ENCODE data around the gene LRRC8E.

Gene LRRC8E

DNA sequence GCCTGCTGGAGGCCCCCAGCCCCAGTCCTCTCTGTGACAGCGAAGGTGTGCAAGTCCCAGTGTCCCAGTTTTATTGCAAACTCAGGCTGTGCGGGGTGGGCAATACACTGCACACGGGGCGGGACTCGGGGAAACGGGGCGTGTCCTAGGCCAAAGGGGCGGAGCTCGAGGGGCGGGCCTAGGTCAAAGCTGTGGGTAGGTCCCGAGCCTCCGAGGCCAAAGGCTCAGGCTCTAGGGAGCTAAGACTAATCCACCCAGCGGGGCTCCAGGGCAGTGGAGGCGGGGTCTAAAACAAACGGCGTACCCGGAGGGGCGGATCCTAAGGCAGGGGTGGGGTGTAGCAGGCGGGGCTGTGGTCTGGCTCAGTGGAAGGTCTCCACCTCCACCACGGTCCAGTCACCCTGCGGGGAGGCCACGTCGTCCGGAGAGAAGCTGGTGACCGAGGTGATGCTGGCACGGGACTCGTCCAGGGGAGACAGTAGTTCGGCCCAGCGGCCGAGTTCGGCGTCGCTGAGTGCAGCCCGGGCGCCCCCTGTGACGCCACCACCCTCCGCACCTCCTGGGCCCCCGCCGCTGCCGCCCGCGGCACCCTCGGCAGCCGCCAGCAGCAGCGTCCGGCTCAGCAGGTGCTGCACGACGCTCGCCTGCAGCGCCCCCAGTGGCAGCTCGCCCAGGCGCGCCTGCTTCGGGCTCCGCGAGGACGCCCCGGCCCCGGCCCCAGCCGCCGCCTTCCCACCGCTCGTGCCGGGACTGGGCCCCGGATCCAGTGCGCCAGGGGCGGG, 19.4 kb upstream of the LRRC8E start:
- no peak for DNase-seq (ENCODE audit: extremely low read depth, low read depth)
- H3K4me3 ChIP-seq (replicated peaks; ENCODE audit: low read depth, low read length) = peak overlapping the region; percentile 31
- TF ChIP-seq, protein P1, sequence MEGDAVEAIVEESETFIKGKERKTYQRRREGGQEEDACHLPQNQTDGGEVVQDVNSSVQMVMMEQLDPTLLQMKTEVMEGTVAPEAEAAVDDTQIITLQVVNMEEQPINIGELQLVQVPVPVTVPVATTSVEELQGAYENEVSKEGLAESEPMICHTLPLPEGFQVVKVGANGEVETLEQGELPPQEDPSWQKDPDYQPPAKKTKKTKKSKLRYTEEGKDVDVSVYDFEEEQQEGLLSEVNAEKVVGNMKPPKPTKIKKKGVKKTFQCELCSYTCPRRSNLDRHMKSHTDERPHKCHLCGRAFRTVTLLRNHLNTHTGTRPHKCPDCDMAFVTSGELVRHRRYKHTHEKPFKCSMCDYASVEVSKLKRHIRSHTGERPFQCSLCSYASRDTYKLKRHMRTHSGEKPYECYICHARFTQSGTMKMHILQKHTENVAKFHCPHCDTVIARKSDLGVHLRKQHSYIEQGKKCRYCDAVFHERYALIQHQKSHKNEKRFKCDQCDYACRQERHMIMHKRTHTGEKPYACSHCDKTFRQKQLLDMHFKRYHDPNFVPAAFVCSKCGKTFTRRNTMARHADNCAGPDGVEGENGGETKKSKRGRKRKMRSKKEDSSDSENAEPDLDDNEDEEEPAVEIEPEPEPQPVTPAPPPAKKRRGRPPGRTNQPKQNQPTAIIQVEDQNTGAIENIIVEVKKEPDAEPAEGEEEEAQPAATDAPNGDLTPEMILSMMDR (IDR thresholded peaks at IDR 0.05; ENCODE audit: low read depth, low read length, missing control alignments) = peak; percentile 41

DNA sequence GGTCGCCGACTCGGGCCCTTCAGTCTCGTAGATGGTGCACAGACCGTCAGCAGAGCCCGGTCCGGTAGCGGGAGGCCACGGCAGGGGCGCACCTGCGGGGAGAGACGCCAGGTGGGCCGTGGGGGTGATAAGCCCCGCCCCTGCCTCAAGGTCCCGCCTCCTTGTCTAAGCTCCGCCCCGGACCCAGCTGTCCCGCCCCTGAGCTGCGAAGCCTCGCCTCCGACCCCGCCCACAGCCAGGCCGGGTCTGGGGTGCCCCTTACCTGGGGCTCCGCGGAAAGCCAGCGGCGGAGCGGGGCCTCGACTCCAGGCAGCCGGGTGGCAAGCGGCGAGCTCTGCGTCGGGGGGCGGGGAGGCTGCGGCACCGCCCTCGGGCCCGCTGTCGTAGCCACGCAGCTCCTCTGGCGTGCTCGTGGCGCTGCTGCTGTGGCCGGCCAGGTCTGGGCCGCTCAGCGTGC, 18.8 kb upstream of the LRRC8E start:
- DNase-seq (ENCODE audit: extremely low read depth, low read depth) = no peak
- H3K4me3 ChIP-seq (replicated peaks; ENCODE audit: low read depth, low read length) = peak overlapping the region; percentile 23
- TF ChIP-seq, protein P1 (IDR thresholded peaks at IDR 0.05; ENCODE audit: low read depth, low read length, missing control alignments) = no peak

DNA sequence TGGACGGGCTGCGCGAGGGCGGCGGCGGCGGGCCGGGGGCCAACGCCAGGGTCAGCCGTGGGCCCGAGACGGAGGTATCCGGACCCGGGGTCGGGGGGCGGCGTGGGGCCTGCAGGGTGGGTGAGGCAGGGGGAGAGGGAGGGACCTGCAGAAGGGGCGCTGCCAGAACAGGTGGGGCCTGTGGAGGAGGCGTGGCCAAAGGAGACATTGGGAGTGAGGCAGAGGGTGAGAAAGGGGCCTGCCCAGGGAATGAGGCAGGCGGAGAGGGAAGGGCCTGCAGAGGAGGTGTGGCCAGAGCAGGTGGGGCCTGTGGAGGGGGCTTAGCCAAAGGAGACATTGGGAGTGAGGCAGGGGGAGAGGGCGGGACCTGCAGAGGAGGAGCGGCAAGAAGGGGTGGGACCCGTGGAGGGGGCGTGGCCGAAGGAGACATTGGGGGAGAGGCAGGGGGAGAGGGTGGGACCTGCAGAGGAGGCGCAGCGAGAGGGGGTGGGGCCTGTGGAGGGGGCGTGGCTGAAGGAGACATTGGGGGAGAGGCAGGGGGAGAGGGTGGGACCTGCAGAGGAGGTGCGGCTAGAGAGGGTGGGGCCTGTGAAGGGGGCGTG, 18.3 kb upstream of the LRRC8E start:
- H3K4me3 ChIP-seq (replicated peaks; ENCODE audit: low read depth, low read length) = peak overlapping the region; percentile 23; the same call in 1 of the 2 replicates
- TF ChIP-seq, protein P1 (IDR thresholded peaks at IDR 0.05; ENCODE audit: low read depth, low read length, missing control alignments) = no peak
- DNase-seq (ENCODE audit: extremely low read depth, low read depth) = no peak

DNA sequence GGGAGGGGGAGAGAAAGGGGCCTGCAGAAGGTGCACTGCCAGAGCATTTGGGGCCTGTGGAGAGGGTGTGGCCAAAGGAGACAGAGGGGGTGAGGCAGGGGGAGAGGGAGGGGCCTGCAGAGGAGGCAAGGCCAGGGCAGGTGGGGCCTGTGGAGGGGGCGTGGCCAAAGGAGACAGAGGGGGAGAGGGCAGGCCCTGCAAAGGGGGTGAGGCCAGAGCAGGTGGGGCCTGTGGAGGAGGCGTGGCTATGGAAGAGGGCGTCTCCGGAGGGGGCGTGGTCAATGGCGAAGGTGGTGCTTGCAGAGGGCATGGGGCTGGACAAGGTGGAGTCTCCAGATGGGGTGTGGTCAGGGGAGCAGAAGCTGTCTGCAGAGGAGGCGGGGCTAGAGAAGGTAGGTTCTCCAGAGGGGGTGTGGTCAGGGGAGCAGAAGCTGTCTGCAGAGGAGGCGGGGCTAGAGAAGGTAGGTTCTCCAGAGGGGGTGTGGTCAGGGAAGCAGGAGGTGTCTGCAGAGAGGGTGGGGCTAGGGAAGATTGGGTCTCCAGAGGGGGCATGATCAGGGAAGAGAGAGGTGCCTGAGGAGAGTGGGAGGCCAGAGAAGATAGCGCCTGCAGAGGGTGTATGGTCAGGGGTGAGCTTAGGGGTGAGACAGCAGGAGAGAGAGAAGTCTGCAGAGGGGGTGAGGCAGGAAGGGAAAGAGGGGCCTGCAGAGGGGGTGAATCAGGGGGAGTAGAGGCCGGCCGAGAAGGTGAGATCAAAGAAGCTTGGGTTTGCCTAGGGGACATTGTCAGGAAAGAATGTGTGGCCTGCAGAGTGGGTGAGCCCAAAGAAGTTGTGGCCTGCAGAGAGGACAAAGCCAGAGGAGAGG, 17.5 kb upstream of the LRRC8E start:
- TF ChIP-seq, protein P1 (IDR thresholded peaks at IDR 0.05; ENCODE audit: low read depth, low read length, missing control alignments) = no peak
- H3K4me3 ChIP-seq (replicated peaks; ENCODE audit: low read depth, low read length) = no peak overlapping the region
- no peak for DNase-seq (ENCODE audit: extremely low read depth, low read depth)

DNA sequence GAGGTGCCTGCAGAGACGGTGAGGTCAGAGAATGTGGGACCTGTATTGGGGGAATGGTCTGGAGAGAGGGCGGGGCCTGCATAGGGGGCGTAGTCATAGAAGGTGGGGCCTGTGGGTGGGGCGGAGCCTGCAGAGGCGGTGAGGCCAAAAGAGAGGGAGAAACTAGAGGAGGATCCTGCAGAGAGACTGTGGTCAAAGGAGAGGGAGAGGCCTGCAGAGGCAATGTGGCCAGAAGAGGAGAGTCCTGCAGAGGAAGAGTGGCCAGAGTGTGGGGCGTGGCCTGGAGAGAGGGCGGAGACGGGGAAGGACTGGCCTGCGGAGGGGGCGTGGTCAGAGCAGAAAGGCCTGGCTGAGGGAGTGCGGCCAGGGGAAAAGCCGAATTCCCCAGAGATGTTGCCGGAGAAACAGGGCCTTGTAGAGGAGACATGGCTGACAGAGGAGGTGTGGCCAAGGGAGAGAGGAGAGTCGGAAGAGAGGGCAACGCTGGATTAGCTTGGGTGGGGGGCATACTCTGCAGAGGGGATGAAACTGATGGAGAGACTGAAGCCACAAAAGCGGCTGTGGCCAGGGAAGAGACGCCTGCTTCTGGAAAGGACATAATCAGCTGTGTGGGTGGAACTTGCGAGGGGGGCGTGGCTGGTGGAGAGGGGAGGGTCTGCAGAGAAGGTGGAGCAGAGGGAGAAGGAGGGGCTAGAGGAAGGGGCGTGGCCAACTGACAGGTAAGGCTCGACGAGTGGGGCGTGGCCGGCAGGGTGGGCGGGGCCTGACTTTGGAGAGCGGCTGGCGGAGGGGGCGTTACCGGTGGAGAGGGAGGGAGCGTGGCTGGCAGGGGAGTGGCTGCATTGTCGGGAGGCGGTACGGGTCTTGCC, 16.6 kb upstream of the LRRC8E start:
- peak; percentile 59 for DNase-seq (ENCODE audit: extremely low read depth, low read depth)
- TF ChIP-seq, protein P1 (IDR thresholded peaks at IDR 0.05; ENCODE audit: low read depth, low read length, missing control alignments) = no peak
- H3K4me3 ChIP-seq (replicated peaks; ENCODE audit: low read depth, low read length) = 0 out of 2 replicates have a peak overlapping the region, but pooled peaks have one; percentile 15
